GM21390 (cell line): ENCODE data around the gene TEX22.

ENCODE experiments used
- ATAC-seq: cut with Tn5 transposase; IDR thresholded peaks from one replicate; pipeline ENCODE4 v1.9.1; 2021; ENCODE audit not compliant: unreplicated experiment

TEX22 gene

DNA sequence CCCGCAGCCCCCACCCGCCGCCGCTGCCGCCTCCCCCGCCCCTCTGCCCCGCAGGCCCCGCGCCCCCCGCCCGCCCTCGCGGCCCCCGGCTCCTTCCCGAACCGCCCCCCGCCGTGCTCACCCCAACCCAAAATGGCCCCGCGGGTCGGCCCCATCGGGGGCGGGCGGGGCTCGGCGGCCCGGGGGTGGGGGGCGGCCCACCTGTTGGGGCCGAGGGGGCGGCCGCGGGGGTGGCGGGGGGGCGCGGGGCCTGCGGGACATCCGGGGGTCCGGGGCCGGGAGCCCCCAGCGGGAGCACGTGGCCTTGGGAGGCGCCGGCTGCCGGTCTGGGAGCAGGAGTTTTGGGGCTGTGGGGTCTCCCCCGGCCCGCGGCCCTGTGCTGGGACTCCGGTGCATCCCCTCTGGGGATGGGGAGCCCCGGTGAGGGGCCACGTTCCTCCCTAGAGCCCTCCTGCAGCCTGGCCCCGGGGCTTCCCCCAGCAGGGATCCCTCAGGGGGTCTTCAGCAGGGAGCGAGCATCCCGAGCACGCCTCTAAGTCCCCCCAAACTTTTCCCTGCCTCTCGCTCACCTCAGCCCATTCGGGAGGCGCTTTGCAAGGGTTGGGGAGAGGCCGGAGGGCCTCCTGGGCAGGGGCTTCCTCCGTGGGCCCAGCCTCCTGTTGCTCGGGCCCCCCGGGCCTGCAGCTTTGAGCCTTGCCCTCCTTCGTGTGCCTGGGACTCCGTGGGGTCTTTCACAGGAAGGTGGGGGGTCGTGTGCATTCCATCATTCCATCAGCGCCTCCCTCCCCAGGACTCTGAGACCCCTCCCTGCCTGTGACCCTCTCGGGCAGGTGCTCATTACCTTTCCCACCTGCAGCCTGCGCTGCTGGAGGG lies 22.0 kb downstream of the TEX22 start:
- no peak for ATAC-seq

DNA sequence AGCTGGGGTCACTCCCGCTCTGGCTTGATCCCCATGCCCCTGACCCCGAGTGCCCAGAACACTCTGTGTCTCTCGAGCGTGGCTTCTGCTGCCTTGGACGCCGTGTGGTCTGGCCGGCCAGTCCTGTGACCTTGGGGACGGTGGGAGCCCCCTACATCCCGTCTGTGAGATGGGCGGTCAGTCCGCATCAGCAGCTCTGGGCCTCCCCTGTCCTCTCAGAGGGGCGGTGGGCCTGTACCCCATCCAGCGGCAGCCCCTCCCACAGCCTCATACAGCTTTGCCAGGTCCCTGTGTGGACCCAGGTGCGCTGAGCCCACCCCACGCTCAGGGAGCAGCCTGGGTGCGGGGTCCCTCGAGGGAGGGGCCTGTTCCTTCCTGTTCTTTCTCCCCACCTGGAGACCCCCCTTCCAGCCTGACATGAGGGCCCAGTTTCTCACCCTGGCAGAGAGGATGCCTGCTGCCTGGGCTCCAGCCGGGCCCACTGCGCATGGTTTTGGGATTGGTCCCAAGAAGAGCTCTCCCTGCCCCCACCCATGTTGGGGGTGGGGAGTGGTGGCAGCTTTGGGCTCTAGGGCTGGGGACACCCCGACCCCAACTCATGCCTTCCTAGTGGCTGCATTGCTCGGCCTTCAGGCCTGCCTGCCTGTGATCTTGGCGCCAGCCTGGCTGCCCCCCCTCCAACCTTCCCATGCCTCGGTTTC lies 22.8 kb downstream of the TEX22 start:
- ATAC-seq = no peak

DNA sequence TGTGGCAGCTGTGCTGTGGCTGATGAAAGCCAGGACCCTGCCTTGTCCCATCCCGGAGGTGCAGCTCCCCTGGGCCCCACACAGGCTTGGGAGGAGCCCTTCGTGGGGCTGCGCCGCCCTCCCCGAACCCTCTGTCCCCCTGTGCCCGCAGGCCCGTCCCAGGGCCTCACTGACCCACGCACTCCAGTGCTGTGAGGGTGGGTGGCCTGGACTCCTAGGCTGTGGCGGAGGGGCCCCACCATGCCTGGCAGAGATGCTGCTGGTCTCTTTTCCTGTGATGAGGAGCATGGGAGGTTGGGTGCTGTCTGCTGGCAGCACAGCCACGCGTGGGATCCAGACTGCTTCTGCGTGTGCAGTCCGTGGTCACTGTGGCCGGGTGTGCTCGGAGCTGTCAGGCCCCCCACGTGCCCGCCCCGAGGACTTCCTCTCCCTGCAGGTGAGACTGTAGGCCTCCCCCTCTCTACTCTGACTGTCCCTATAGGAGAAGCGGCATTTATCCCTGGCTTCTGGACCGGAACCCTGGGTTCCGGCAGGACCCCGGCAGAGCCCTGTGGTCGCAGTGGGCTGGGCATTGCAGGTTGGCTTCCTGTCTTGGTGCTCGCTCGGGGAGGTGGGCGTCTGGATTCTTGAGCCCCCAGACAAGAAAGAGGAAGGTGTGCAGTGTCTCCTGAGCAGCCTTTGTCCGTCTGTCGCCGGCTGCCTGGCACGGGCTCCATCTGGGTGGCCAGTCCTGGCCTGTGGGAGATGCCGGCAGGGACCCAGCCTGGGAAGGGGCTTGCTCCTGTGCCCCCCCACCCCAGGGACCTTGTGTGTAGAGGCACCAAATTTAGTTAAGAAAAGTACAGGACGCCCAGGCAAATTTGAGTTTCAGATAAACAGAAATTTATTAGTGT lies 23.6 kb downstream of the TEX22 start:
- no peak for ATAC-seq

DNA sequence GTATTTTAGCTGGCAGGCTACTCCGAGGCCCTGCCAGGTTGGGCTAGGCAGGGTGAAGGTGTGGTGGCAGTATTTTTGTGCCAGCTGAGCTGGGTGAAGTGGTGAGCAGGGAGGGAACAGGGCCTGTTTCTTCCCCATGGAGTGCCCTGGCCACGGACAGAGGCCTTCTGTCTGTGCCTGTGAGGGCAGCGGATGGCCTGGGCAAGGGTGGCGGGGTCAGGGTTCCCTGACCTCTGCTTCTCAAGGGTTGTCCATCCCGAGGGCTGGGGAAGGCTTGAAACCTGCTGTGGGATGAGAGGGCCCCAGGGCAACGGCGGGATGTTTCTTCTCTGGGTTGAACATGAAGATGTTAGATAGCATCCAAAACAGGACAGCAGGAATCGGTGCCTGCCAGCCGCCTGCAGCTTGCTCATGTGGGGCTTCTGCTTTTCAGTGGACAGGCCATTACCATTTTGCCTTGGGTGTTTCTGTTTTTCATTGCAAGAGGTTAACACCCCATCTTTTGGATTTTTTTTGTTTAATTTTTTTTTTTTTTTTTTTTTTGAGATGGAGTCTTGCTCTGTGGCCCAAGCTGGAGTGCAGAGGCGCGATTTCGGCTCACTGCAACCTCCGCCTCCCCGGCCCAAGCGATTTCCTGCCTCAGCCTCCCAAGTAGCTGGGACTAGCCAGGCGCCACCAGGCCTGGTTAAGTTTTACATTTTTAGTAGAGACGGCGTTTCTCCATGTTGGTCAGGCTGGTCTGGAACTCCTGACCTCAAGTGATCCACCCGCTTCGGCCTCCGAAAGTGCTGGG lies 24.6 kb downstream of the TEX22 start:
- no peak for ATAC-seq

DNA sequence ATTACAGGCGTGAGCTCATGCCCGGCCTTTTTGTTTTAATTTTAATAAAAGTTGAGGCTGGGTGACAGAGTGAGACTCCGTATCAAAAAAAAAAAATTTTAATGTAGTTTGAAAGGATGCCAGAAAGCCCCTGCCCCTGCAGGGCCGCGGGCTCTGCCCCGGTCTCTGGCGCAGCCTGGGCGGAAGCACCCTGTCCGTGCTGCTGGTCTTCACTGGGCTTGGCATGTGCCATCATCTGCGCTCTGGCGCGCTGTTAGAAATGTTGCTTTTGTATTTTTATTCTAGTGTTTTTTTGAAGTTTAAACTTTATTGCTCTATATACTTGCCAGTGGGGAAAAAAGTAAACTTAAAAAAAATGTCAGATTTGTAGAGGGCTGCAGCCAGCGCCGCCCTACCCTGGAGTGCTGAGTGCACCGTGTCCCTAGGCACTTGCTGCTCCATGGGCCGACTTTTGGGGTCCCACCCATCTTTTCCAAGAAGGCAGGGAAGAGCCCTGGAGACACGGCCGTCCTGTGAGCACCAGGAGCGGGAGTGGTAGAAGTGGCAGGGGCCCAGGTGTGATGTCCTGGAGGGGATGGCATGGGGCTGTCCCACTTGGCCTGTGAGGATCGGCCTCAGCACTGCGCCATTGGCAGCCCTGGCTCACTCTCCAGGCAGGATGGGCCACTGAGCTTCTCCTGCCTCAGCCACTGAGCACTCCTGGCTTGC lies 25.3 kb downstream of the TEX22 start:
- no peak for ATAC-seq

DNA sequence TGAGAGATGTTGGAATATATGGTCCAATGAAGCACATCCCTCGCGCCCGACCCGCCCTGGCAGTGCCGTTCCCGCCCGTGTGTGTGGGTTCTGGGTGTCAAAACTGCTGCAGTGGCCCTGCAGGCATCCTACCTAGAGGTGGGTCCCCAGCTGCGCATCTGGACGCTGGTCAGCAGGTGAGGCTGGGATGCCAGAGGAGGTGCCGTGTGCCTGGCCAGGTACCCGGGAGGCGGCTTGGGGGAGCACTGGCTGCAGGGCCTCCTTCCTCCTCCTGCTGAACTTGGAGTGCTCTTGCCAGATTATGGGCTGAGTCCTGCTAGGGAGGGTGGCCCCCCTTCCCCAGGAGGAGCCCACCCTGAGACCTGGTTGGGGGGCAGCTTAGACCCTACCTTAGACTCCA lies 26.5 kb downstream of the TEX22 start:
- ATAC-seq = no peak

DNA sequence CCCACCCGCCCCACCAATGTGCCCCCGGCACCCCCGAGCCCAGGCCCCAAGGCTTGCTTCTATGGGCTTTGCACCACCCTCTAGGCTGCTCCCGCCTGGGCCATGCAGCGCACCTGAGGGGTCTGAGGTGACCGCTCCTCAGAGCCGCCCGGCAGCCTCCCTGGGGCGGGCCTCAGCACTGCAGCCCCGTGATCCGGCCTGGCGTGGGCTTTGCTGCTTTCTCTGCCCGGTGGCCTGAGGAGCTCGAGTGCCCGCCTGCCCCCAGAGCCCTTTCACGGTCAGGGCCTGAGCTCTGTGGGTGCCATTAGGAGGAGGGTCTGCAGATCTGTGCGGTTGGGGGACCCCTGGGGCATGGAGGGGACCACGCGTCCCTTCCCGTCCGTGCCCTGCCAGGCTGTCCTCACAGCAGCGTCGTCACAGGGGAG lies 27.5 kb downstream of the TEX22 start:
- ATAC-seq = no peak

DNA sequence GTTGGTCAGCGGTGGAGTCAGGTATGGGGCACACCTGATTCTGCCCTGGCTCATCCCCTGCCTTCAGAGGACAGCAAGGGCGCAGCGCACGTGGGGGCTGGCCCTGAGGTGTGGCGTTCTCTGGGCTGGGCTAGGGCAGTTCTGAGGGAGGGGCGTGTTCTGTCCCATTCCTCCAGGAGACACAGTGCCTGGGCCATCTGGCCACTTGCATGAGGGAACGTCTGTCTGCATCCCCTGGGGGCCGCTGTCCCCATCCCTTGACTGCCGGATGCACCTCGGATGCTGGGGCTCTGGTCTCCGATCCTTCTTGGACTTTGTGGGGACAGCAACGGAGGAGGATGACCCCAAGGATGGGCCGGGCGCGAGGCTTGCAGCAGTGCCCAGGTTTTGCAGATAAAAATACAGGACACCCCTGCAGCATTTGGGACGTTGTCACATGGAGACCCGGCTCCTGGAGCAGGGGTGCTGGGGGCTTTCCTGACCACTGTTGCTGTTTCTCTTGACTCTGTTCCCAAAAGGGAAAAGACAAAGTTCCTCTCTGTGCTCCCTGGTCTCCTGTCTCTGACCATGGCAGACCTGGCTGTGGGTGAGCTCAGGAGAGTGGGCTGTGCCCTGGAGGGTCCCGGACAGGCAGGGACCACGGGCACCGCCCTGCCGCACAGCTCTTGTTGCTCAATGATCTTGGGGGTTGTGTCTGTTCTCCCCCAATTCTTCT lies 28.2 kb downstream of the TEX22 start:
- ATAC-seq = no peak

DNA sequence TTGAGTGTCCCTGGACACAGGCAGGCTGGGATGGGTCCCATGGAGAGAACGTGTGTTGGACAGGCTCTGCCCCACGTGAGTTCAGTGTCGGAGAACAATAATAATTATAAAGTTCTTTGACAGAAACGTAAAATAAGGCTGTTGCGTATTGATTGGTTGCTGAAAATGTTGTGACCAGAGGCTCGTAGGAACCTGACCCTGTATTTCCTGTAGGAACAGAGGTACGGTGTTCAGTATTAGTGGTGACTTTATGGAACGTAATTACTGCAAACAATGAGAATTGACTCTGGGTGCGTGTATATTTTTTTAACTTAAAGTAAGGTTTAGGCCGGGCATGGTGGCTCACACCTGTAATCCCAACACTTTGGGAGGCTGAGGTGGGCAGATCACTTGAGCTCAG lies 29.1 kb downstream of the TEX22 start:
- no peak for ATAC-seq

DNA sequence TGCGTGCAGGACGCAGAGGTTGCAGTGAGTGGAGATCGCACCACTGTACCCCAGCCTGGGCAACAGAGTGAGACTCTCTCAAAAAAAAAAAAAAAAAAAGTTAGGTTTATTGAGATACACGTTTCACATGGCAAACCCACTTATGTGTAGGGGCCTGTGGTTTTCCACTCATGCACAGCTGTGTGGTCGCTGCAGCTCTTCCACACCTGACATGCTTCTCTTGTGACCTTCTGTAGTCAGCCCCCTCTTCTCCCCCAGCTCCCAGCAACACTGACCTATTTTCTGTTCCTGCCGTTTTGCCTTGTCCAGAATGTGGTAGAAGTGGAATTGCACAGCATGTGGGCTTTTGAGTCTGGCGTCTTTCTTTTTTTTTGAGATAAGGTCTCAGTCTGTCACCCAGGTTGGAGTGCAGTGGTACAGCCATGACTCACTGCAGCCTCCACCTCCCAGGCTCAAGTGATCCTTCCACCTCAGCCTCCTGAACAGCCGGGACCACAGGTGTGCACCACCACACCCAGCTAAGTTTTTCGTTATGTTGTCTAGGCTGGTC lies 29.7 kb downstream of the TEX22 start:
- no peak for ATAC-seq

DNA sequence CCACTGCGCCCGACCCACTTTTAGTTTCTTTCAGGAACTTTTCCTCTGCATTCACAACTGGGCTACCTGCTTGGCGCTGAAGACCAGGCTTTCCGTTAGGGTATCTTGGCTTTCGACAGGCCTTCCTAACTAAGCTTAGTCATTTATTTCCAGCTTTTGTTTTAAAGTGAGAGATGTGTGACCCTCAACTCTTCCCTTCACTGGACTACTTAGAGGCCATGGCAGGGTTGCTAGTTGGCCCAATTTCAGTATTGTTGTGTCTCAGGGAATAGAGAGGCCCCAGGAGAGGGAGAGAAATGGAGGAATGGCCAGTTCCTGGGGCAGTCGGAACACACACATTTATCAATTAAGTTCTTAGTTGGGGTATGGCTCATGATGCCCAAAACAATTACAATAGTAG lies 31.7 kb downstream of the TEX22 start:
- no peak for ATAC-seq

DNA sequence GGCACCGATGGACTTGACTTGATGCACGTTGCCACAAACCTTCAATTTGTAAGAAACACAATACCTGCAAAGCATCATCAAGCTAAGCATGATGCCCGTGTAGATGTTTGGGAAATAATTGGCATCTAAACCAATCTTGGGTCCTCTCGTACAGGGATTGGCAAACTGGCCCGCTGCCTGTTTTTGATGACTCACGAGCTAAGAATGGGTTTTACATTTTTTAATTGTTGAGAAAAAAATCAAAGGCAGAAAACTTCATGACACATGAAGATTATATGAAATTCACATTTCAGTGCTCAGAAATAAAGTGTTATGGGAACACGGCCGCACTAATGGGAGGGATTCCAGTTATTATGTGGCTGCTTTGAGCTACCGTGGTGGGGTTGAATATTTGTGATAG lies 32.2 kb downstream of the TEX22 start:
- no peak for ATAC-seq

DNA sequence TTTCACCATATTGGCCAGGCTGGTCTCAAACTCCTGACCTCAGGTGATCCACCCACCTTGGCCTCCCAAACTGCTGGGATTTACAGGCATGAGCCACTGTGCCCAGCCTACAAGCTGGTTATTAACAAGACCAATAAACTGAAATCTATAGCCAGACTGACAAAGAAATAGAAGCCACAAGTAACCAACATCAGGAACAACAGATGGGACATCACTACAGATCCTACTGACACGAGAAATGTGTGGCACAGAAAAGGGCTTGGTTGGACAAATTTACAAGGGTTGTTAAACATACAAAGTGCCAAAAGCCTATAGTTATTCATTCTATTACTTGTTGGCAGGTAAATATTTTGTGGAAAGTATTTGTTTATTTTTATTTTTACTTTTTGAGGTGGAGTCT lies 32.9 kb downstream of the TEX22 start:
- no peak for ATAC-seq

DNA sequence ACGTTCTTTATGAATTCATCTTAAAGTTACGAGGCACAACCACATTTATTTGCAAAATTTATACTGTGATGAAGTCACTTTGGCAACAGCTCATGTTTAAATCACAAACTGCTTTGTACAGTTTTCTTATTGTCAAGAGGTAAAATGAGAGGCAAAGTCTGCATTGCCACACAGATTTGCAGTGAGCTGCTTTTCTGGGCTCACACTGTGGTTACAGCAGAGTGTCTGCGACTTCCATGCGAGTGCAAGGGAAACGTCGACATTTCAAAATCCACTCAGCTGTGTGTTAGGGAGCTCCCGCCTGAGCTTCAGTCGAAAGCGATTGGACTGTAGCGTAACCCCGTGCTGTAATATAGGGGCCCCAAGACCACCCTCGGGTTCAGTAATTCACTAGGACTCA lies 34.3 kb downstream of the TEX22 start:
- no peak for ATAC-seq

DNA sequence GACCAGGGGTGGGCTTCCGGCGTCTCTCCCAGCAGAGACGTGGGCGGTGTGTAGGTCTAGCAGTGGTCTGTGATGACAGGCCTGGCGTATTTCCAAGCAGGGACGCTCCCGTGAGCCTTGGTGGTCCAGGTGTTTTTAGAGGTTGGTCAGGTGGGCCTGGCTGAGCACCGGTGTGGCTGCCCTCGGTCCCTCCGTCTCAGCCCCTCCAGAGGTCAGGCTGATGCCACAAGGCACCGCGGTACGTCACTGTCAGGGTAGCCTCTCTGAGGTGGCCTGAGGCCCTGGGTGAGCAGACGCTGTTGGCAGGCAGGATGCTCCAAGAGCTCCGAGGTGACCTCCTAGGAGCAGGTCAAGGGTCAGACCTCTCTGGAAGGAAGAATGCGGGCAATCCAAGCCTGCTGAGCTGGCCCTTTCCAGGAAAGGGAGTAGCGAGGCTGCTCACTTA lies 34.8 kb downstream of the TEX22 start:
- ATAC-seq = no peak

DNA sequence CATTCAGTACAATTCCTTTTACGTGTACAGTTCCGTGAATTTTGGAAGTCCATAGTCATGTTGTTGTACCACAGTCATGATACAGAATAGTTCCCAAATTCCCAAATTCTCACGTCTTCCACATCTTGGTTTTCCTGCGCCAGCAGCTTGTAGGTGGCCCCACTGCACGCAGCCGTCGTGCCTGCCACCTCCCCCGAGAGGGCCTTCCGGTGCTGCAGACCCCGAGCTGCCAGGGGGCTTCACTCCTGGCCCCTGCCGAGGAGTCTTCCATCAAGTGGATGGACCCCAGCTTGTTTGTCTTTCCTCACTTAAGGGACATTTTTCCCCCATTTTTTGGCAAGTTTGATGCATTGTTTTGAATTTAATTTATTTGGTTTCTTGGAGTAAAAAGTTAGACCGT lies 38.1 kb downstream of the TEX22 start:
- no peak for ATAC-seq

DNA sequence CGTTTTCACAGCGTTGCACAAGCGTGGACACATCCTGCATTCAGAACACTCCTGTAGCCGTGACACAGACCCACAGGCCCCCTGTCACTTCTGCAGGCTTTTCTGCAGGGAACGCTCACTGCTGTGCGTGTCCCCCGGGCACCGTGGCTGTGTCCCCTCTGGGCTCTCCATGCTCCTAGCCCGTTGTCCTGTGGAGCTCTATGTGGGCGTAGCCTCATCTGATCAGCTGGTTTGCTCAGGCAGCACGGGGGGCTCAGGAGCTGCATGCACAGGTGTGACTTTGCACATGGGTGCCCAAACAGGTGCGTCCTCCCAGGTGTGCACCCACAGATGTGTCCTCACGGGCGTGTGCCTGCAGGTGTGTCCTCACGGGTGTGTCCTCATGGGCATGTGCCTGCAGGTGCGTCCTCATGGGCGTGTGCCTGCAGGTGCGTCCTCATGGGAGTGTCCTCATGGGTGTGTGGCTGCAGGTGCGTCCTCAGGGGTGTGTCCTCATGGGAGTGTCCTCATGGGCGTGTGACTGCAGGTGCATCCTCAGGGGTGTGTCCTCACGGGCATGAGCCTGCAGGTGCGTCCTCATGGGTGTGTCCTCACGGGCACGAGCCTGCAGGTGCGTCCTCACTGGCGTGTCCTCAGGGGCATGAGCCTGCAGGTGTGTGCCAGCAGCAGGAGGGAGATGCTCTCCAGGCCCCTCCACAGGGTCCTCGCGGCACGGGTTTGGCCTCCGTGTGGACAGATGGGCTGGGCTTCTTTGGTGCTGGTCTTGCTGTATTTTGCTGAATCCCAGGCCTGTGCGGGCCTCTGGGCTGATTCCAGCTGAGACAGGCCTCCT lies 38.8 kb downstream of the TEX22 start:
- ATAC-seq = no peak
